Stromal cell of bone marrow (primary cell): ENCODE data around the gene RCAN2.

Source experiments
- DNase-seq: peaks from one replicate; pipeline ENCODE4 v3.0.0-alpha.2; 2012; ENCODE audit warnings: low read depth

RCAN2 gene

GRCh38 chr6:46215777-46216176, 275.5 kb downstream of the RCAN2 start:
- no peak for DNase-seq

- DNase-seq: no peak
These were observed 276.0 kb downstream of the RCAN2 start for GRCh38 chr6:46215213-46215612.

DNA sequence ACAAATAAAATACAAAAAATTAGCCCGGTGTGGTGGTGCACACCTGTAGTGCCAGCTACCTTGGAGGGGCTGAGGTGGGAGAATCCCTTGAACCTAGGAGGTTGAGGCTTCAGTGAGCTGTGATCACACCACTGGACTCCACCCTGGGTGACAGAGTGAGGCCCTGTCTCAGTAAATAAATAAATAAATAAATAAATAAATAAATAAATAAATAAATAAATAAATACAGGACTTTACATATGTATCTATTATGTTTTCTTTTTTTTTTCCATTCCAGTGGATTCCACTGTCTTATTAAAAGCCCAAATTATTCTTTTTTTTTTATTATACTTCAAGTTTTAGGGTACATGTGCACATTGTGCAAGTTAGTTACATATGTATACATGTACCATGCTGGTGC, 279.3 kb downstream of the RCAN2 start:
- no peak for DNase-seq

GRCh38 chr6:46210294-46210693, 281.0 kb downstream of the RCAN2 start:
- DNase-seq: no peak

DNA sequence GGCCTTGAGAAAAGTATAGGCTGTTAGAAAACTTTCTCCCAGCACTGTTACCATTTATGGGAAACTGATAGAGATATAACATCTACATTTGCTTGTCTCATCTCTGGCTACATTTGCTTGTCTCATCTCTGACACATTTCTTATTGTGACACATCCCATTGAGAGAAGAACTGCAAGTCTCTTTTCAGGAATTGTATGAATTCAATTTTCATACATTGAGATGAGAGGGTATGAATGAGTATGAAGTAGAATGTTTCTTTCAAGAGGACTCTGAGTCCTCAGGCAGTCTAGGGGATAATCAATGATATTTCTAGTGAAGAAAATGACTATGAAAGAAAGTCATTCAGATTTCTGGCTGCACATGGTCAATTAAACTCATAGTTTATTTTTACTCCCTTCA, 282.9 kb downstream of the RCAN2 start:
- no peak for DNase-seq

DNA sequence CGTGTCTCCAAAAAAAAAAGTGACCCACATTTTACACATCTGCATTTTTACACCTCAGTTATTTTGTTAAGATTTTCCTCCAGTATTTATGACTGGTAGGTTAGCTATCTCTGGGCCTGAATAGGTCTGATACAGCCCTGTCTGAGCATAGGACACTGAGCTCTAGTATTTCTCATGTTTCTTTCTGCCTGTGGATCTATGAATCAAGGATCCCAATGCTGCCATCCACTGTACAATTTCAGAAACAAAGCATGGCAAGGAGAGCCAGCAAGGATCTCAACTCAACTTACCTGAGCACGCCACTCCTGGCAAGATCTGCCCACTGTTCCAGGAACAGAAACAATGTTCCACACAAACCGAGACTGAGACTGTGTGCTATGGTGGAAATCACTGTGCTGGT, 284.1 kb downstream of the RCAN2 start:
- no peak for DNase-seq

- DNase-seq: no peak
These were observed 286.2 kb downstream of the RCAN2 start for GRCh38 chr6:46204880-46205650.

DNA sequence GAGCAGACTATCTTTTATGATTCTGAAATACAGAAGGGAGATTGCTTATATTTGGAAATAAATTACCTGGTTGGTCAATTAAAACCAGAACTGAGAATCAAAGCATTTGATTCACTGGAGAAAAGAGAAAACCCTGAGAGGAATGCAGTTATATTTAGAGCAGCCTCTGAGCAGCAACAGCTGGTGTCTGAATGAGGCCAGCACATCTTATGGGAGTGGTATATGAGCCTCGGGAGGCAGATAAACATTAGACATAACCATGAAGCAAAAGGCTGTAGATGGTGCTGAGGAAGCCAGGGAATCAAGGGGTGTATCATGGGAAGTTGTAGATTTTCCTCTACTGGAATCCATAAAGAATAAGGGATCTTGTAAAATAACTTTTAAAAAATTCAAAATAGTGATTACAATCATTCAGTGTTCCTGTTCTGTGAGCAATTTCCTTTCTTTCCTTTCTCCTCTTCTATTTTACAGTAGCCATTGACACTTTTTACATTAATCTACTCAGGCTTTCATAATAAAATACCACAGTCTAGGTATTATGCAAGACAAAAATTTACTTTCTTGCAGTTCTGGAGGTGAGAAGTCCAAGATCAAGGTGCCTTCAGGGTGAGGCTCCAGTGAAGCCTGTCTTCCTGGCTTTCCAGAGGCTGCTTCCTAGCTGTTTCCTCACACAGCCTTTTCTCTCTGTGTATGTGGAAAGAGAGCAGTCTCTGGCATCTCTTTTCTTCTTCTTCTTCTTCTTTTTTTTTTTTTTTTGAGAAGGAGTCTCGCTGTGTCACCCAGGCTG, 287.7 kb downstream of the RCAN2 start:
- no peak for DNase-seq

GRCh38 chr6:46201702-46202101, 289.5 kb downstream of the RCAN2 start:
- no peak for DNase-seq

- peak; percentile 33 for DNase-seq
These were observed 291.9 kb downstream of the RCAN2 start for GRCh38 chr6:46199387-46199786.

- peak; percentile 94 for DNase-seq
These were observed 299.3 kb downstream of the RCAN2 start for GRCh38 chr6:46191961-46192360.

- DNase-seq: no peak
These were observed 300.4 kb downstream of the RCAN2 start for GRCh38 chr6:46190889-46191288.

- DNase-seq: no peak
These were observed 301.5 kb downstream of the RCAN2 start for GRCh38 chr6:46189726-46190125.

DNA sequence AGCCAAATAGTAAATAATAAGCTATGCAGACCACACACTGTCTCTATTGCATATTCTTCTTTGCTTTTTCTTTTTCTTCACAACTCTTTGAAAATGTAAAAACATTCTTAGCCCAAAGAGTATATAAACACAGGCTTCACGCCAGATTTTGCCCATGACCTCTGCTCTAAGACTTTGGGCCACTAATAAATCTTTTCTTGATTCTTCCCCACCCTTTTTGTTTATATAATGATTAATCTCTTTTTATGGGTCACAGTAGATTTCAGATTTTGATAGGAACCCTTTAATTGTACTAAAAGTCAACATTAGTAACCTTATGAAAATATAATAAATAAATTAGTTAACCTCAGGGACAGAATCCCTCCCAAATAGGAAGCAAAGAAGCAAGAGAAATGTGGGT, 304.7 kb downstream of the RCAN2 start:
- DNase-seq: peak; percentile 21

- peak; percentile 83 for DNase-seq
These were observed 307.1 kb downstream of the RCAN2 start for GRCh38 chr6:46184114-46184513.

GRCh38 chr6:46175976-46176375, 315.3 kb downstream of the RCAN2 start:
- DNase-seq: no peak

DNA sequence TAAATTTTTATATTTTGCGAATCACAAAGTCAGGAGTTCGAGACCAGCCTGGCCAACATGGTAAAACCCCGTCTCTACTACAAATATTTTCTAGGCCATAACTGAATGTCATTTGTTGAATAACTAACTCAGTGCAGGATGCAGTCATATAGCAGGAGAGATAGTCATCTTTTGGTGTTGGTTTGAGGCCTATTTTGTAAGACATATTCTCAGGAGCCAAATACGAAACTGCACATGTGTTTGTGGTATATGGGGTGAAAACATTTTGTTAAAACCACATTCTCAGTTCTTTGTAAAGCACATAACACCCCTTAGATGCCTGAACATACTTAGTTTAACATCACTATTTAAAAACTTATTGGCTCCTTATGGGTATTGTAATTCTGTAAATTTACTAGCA, 315.8 kb downstream of the RCAN2 start:
- no peak for DNase-seq

DNA sequence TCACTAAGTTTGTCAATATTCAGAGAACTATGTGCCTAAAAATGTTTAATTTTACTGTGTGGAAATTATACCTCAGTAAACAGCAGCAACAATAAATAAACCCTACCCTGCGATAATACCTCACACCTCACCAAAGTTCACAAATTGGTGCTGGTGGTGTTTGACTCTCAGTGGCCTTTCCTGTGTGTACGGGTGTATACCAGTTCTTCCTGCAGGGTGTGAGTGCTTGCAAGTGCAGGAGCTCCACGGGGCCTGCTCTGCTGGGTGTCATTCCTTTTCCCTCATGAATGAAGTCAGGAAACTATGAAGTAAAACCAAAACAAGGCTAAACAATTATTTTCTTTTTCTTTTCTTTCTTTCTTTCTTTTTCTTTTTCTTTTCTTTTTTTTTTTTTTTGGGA, 316.3 kb downstream of the RCAN2 start:
- no peak for DNase-seq

GRCh38 chr6:46172176-46172575, 319.1 kb downstream of the RCAN2 start:
- no peak for DNase-seq
